GM13977 (cell line): ENCODE measurements around the gene U2SURP.

Experiments
- DNase-seq: peaks from one replicate; pipeline ENCODE4 v3.0.0; 2012; ENCODE audit warnings: low spot score
- in situ Hi-C: fragments of 300-500 bp; cut with MboI; formaldehyde crosslinking; loops from one replicate; pipeline ENCODE4 v1.12.0; 2022; ENCODE audit warnings: low sequenced_read_pairs, low pct_unique_long_range_greater_than_20kb, mixed read lengths, inconsistent platforms; ENCODE audit not compliant: unreplicated experiment
- TF ChIP-seq, protein P1 (sequence below): IDR thresholded peaks from 2 replicates; pipeline ENCODE4 v1.5.1; 2012; ENCODE audit warnings: mild to moderate bottlenecking, control low read depth; ENCODE audit not compliant: insufficient read depth; ENCODE audit errors: extremely low read depth, missing control alignments

Gene U2SURP

DNA sequence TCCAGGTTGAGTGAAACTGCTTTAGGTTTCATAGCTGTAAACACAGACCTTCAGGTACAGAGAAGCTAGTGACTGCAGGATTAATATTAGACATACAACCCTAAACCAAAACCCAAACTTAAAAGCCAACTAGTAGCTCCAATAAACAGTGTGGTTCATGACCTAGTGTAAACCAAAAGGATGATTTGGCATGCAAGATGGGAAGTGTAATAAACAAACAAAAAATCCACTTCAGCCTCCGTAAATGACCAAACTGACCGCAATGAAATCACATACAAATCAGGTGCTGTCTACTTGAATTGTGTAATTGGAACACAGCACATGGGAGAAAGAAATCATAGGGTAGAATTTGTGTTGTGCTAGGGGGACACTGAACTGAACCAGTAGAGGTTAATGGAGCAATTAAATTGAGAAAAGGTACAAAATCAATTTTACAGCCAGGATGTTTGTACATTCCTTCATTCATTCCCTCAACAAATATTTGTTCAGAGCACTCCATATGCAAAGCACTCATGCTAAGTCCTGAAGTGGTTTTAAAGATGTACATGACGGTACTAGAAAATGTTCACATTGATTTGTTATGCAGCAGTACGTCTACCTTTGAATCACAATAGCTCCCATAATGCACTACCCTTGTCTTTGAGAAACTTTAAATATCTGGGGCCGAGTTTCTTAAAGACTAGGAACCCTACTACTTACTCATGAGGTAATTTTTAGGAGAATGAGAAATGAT, 96.8 kb downstream of the U2SURP start:
- TF ChIP-seq, protein P1, sequence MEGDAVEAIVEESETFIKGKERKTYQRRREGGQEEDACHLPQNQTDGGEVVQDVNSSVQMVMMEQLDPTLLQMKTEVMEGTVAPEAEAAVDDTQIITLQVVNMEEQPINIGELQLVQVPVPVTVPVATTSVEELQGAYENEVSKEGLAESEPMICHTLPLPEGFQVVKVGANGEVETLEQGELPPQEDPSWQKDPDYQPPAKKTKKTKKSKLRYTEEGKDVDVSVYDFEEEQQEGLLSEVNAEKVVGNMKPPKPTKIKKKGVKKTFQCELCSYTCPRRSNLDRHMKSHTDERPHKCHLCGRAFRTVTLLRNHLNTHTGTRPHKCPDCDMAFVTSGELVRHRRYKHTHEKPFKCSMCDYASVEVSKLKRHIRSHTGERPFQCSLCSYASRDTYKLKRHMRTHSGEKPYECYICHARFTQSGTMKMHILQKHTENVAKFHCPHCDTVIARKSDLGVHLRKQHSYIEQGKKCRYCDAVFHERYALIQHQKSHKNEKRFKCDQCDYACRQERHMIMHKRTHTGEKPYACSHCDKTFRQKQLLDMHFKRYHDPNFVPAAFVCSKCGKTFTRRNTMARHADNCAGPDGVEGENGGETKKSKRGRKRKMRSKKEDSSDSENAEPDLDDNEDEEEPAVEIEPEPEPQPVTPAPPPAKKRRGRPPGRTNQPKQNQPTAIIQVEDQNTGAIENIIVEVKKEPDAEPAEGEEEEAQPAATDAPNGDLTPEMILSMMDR = no peak
- in situ Hi-C loops = no loop called here
- DNase-seq = no peak

DNA sequence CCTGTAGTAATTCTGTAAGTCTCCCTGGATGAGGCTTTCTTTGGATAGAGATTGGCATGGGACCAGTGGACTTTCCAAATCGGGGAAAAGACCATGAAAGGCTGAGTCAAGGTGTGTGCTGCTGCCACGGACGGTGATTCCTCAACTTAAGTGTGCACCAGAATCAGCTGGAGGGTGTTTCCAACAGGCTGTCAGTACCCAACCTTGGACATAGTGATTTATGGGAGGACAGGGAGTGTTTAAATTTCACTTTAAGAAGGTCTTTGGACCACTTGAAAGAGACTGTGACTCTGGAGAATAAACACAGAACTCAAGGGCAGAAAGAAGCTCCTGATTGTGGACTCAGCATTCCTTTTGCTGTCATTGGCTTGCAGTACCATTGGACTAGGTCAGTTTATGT, 97.8 kb downstream of the U2SURP start:
- in situ Hi-C loops = no loop called here
- TF ChIP-seq, protein P1 = no peak
- no peak for DNase-seq

DNA sequence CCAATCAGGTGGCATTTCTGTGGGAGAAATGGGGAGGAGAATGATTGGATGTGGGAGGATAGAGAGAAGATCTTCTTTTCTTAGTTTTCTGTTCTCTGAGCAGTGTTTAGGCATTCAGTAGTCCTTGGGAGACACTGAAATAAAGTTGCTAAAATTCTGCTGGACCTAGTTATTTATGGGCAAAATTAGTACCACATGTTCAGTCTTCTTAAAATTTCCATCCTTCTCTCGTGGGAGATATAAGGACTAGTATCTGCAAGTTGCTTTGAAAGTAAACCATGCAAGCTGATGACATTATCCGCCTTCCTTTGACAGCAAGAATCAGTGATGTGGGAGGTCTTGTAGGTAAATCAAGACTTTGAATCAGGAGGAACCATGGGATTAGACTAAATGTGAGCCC, 98.3 kb downstream of the U2SURP start:
- TF ChIP-seq, protein P1 = no peak
- no peak for DNase-seq
- in situ Hi-C loops = no loop called here

DNA sequence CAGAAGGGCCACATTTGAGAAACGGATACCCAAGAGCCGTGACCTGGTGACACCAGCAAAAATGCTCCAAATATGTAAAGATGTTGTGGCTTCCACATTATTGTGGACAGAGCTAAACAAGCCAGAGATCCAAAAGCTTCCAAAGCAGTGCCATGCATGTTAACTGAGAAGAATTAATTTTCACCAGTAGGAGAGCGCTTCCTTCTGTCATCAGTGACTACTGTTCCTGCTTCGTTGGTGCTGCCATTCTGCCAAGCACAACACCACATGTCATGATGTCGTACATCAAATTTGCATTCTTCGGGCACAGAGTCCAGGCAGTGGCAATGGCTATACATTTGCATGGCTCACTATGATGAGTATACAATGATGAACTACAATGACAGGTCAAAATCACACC, 99.1 kb downstream of the U2SURP start:
- DNase-seq = no peak
- TF ChIP-seq, protein P1 = no peak
- in situ Hi-C loops = no loop called here

DNA sequence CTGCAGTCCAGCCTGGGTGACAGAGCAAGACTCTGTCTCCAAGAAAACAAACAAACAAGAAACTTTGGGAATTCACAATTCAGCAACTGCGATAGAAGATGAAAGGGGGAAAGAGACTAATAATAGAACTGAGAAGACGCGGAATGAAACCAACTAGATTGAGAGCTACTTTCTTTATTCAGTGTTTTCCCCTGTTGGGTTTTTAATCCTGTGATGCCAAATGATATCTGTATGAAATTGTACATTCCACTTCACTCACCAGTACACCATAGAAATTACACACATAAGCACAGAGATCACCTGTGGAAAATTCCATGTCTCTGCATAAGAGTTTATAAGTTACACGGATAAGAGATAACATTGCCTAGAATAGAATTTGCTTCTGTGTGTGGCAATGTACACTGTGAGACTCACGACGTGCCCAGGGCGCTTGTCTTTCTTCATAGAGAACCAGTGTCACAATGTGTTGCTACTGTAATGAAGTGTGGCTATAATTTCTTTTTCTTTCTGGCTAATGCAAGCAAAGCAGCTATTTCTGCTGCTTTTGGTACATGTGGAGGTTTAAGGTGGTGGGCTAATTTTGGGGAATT, 100.5 kb downstream of the U2SURP start:
- no peak for DNase-seq
- in situ Hi-C loops = no loop called here

DNA sequence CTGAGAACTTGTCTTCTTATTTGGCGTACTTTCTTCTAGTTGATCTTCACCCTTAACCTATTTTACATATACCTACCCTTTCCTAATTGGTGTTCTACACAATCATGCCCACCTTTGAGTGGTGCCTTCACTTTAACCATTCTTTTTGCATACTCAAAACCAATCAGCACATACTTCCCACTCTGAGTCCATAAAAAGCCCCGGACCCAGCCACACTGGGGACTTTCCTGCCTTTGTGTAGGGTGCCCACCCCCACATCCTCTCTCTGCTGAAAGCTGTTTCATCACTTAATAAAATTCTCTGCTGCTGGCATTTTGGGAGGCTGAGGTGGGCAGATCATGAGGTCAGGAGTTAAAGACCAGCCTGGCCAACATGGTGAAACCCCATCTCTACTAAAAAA, 102.3 kb downstream of the U2SURP start:
- TF ChIP-seq, protein P1 = no peak
- in situ Hi-C loops = no loop called here
- no peak for DNase-seq

More for the DNA sequence above, 100.5 kb downstream of the U2SURP start:
- TF ChIP-seq, protein P1 = no peak
